GM18526 (cell line): ENCODE measurements around the gene LMNA.

Source experiments
- POLR2A ChIP-seq: IDR thresholded peaks from 3 replicates; pipeline ENCODE4 v1.6.1; 2011; ENCODE audit not compliant: insufficient read length; ENCODE audit errors: extremely low read depth

LMNA gene

DNA sequence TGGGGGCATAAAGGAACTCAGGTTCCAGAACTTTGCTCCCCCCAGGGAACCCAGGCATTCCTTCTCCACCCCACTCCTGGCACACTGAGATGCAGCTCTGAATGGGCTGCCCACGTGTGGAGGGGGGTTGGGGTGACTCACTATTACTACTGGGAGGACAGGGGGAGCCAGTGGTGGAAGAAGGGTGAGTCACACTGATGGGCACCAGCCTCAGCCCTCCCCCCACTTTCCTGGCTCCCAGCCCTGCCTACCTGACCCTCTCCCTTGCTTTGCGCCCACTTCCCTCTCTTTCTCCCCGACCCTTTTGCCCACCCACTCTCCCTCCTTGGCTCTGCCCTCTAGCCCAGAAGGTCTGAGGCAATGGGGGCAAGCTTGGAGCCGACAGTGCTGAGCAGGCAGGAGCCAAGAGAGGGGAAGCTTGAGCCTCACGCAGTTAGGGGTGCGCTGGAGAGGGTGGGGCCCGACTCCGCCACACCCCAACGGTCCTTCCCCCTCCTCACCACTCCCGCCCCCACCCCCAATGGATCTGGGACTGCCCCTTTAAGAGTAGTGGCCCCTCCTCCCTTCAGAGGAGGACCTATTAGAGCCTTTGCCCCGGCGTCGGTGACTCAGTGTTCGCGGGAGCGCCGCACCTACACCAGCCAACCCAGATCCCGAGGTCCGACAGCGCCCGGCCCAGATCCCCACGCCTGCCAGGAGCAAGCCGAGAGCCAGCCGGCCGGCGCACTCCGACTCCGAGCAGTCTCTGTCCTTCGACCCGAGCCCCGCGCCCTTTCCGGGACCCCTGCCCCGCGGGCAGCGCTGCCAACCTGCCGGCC lies at the start of gene LMNA:
Gene LMNA (plus strand): TSS at position 611 of the 818 bp plus-strand sequence. CDS start 208 bp downstream, outside the sequence.
- TF ChIP-seq POLR2A, result peak; percentile 94

DNA sequence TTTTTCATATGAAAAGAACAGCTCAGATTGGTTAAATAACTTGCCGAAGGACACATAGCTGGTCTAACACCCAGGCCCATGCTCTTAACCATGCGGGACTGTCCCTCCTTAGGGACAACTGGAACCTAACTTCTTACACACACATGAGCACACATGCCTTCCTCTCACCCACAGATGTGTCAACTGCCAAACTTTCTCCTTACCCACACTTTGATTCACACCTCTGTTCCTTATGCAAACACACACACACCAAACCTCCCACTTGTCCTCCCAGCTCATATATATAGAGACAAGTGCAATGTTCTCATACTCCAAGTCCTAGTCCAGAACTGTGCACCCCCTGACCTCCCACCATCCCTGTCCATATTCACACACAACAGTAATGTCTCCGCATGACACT lies 49.3 kb upstream of the LMNA start:
- TF ChIP-seq POLR2A, result no peak

DNA sequence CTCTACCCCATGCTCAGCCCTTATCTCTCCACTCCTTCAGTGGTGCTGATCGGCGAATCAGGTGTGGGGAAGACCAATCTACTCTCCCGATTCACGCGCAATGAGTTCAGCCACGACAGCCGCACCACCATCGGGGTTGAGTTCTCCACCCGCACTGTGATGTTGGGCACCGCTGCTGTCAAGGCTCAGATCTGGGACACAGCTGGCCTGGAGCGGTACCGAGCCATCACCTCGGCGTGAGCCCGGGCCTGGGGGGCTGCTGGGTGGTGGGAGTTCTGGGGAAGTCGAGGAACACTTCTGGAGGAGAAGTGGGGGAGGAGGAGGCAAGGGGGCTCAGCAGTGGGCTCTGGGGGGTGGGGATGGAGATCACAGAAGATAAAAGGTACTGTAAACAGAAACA lies 48.6 kb upstream of the LMNA start:
- TF ChIP-seq POLR2A, result no peak

DNA sequence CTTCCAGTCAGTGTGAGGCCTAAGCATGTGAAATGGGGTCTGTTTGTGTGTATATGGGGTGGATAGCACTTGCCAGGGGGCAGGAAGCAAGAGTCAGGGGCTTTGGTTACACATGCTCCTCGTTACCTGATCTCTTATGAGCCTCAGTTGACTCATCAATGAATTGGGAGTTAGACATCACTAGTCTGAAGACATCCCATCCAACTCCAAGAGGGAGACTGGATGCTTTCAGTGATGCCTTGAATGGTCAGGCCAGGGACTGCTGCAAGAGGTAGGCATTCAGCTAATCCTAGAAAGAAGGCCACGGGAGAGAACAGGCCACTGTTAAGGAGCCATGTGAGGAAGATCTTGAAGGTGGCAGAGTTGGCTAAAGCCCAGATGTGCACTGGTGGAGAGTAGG lies 47.2 kb upstream of the LMNA start:
- TF ChIP-seq POLR2A, result no peak

DNA sequence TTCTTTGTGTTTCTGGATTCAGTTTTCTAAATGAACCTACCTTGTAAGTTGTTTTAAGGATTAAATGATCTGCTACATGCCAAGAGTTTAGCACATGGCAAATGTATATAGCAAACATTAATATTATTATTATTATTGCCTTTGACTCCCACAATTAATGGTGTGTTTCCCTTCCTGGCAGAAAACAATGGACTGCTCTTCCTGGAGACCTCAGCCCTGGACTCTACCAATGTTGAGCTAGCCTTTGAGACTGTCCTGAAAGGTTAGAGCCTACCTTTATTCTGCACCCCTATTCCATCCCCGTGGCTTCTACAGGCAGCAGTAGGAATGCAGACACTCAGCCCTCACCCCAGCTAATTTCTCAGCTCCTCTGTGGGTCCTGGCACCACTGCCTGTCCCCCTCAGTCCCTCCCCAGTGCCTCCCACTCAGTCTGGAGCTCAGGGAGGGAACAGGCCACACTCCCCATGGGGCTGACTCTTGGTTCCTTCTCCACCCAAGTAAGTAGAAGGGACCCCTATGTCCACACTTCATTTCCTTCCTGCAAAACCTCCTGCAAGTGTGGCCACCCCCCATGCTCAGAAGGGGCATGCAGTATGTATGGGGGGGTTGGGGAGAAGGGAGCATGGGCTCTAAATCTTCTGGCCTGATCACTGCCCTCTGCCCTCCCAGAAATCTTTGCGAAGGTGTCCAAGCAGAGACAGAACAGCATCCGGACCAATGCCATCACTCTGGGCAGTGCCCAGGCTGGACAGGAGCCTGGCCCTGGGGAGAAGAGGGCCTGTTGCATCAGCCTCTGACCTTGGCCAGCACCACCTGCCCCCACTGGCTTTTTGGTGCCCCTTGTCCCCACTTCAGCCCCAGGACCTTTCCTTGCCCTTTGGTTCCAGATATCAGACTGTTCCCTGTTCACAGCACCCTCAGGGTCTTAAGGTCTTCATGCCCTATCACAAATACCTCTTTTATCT lies 44.7 kb upstream of the LMNA start:
- no peak for TF ChIP-seq POLR2A

DNA sequence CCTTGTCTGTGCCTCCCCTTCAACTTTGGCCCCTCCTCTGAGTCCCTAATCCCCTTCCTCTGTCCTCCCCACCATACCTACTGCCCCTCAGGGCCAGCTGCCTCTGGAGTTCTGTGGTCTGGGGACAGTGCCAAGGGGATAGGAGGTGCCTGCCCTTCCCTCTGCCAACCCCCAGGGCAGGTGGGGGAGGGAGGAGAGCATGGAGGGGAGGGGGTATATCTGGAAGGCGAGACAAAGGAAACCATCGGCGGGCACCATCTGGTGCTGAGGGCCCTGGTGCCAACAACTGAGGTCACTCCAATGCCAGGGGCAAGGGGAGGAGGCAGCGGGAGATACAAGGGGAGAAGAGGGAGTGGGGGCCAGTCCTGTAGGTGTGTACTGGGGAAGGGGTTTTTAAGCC lies 44.0 kb upstream of the LMNA start:
- TF ChIP-seq POLR2A, result no peak

DNA sequence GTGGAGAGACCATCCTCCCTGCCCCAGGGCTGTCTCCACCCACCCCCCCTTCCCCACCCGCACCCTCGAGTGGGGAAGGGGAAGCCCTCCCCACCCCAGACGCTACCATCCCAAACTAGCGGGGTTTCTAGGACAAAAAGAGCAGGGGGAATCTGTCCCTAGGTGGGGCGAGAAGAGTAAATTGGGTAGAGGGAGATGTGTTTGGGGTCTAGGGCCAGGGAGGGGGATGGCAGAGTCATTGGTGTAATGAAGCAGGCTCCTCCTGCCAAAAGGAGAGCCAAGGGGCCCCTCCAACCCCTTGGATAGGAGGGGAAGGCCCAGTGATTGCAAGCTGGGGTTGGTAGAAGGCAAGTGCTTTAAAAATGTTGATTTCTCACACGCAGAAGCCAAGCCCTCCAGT lies 42.3 kb upstream of the LMNA start:
- no peak for TF ChIP-seq POLR2A

DNA sequence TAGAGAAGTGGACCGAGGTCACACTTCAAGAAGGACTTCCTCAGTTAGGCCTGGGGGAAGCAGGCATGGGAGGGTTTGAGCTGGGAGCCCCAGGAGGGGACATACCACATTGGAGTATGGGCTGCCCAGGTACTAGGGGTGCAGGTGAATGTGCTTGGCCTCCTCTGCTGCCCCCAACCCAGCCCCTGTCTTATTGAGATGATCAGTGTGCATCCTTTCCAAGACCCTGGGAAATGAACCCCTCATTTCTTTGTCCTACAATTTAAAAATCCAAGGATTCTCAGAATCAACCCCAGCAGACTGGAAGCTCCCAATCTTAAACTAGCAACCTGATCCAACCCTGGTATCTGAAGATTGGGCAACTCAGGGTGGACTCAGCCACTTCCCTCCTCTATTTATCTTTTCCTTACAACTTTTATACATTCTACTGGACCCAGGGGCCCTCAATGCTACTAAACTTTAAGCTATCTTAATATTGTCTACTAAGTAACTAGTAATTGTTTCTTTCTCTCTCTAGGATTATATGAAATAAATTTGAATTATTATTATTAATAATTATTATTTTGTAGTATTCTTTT lies 41.3 kb upstream of the LMNA start:
- no peak for TF ChIP-seq POLR2A

DNA sequence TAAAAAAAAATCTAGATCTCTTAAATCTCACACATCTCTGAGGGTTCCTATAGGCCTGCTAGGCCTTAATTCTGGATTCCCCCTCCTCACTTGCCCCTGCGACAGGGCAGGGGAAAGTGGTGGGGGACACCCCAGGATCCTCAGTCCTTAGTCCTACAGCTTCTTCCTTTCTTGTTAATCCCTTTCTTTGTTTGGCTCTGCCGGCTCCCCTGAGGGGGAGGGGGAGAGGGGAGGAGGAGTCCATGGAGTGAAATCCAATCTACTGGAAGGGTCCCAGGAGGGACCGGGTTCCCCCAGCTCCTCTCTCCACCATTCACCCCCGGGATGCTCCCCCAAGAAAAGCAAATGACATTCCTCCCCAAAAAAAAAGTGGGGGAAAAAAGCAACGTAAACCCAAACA lies 40.8 kb upstream of the LMNA start:
- no peak for TF ChIP-seq POLR2A

DNA sequence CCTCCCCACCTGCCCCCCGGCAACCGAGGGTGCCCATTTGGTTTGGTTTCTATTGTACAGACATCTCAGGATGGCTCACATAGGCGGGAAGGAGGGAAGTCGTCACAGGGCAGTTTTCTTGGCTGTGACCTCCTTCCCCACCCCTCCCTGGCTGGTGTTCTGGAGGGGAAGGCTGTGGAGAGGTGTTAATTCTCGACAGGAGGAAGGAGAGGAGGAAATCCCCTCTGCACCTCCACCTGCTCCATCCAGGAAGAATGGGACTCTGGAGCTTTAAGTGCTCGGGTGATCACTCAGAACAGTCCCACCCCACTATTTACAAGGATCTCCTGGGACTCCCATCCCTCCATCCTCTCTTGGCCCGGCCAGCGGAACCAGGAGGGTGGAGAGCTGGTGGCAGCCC lies 39.9 kb upstream of the LMNA start:
- no peak for TF ChIP-seq POLR2A

DNA sequence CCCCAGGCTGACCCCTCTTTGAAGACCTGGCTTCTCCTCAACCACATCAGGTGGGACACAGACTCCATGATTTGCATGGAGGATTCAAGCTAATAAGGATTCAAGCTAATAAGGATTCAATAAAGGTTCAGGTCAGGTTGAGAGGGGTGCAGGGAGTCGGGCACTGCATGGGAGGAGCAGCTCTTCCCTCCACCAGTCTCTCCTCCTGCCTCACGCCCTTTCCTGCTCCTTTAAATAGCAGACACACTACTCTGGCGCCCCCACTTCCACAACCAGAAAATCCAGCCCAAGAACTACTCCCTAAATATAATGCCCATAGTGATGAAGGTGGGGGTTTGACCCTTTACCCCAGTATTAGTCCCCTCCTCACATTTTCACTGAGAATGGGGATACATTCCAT lies 39.3 kb upstream of the LMNA start:
- TF ChIP-seq POLR2A, result no peak

DNA sequence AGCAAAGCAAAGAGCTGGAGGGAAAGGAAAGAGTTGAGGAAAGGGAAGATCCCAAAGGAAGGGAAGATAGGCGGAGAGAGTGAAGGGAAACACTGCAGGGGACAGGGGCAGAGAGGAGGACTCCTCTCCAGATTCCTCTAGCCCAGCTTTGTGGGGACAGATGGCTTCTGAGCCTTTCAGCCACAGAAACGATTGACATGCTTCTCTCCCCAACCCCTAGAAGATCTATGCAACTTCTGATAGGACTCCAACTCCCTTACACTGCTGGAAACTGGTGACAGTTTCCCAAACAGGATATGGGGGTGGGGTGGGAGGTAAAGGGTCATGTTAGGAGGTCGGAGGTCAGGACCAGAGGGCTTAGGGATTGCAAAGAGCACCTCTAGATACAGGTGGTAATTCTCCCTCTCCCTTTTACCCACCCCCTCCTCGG lies 38.7 kb upstream of the LMNA start:
- TF ChIP-seq POLR2A, result no peak

DNA sequence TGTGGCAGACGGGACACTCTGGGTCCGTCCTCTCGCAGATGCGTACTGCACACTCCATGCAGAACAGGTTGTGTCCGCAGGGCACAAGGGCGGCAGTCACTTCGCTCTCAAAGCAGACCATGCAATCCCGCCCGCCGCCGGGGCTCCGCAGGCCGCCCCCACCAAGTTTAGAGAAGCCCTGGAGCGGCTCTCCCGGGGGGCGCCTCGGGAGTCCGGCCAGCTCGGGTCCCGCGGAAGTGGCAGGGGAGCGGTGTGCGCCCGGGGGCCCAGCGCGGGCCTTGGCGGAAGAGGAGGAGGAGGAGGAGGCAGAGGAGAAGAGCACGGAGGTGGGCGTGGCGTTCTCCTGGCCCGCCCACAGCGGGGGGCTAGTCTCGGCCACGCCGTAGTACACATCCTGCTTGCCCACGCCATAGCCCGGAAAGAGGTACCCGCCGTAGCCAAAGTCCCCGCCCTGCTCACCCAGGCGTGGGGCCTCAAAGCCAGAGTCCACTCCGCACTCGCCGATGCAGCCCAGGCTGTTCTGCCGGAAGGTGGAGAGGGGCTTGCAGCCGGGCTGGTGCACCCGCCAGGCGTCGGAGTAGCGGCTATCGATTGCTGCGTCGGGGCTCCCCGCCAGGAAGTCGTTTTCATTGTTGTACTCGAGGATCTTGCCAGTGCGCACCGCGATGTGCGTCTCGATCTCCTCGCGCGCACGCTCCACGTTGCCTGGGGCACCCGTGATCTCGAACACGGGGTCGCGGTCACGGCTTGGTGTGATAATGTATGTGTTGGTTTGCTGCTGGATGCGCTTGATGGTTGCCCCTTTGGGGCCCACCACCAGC lies 37.7 kb upstream of the LMNA start:
- peak; percentile 46 for TF ChIP-seq POLR2A

DNA sequence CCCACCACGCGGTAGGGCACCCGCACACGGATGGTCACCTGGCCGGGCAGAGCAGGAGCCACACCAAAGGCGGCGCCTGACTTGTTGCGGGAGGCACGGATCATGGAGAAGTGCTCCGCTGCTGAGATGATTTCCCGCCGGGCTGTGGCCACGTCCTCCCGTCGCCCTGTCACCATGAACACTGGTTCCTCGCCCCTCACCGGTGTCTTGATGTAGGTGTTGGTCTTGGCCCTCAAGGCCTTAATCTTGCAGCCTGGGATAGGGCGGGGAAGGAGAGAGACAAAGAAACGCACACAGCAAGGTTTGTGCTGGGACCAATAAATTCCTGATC lies 37.1 kb upstream of the LMNA start:
- TF ChIP-seq POLR2A, result no peak

DNA sequence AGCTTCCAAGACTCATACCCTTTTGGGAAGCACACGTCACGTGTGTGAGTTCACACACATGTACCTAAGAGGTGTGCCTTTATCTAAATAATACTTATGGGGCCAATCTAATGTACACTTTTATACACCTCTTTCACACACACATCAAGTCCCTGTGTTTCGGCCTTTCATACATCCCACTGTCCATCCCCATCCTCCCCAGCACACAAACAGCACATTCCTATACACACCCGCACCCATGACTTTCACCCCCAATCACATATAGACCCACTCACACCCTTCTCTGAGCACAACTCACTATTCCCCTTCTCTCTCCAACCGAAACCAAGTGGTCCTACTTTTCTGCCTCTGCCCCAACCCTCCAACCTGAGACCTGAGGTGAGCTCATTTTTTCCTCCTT lies 35.8 kb upstream of the LMNA start:
- TF ChIP-seq POLR2A, result no peak
